GM12878 (cell line): ENCODE results near the gene TRIP4. TPM values are rescaled to one million over a fixed set of nuclear protein-coding genes. Genes with fewer than 3 reads are reported as not detected.

Source experiments
- ATAC-seq: fragments of 200-7000 bp; cut with Tn5 transposase; 3 replicates; pipeline ENCODE4 v1.9.1; 2020; ENCODE audit warnings: mild to moderate bottlenecking, moderate library complexity
- BruUV-seq: library from RNA; stranded (reverse); fragments of 400-500 nt; replicated peaks from 2 replicates; lab custom pipeline; 2021; lab: Mats Ljungman, UMichigan
- CTCF ChIA-PET: fragments of 300-600 bp; sonication (Branson Sonifier 250); formaldehyde crosslinking; extraction: SDS; loops from one replicate; lab custom pipeline; 2021; ENCODE audit warnings: inconsistent platforms; lab: Yijun Ruan, JAX
- POLR2A ChIA-PET: fragments of 350-600 bp; formaldehyde crosslinking; extraction: SDS; loops from one replicate; lab custom pipeline; 2021; ENCODE audit warnings: inconsistent platforms; lab: Charles Lee
- RAD21 ChIA-PET: fragments of 300-600 bp; sonication (Branson Sonifier 250); formaldehyde crosslinking; loops from one replicate; lab custom pipeline; 2023; ENCODE audit warnings: antibody characterized with exemption; ENCODE audit not compliant: unreplicated experiment; lab: Charles Lee
- SMC1A ChIA-PET: fragments of 300-600 bp; sonication (Branson Sonifier 250); formaldehyde crosslinking; loops from one replicate; lab custom pipeline; 2023; ENCODE audit not compliant: unreplicated experiment, uncharacterized antibody; lab: Charles Lee
- DNase-seq: peaks from one replicate; pipeline ENCODE4 v3.0.0-alpha.2; 2011; ENCODE audit warnings: low read depth, low spot score
- FAIRE-seq: peaks from 3 replicates; lab custom pipeline; 2011; peaks lifted over from hg19 to GRCh38; lab: Jason Lieb, UNC
- H2AFZ ChIP-seq: 2 replicates; pipeline ENCODE4 v1.6.0; 2011; ENCODE audit warnings: low read depth, low read length, control low read depth; ENCODE audit not compliant: control insufficient read depth
- H3K27ac ChIP-seq: 2 replicates; pipeline ENCODE4 v1.5.1; 2011; ENCODE audit warnings: control low read depth; ENCODE audit not compliant: control insufficient read depth, insufficient read depth
- H3K27me3 ChIP-seq, 2 experiments: replicated peaks in 1 of 2; 2 replicates each; pipeline versions ENCODE4 v1.6.0 to v1.6.1; 2011; ENCODE audit warnings: low read length in 1 of 2; ENCODE audit not compliant: control insufficient read depth in 2 of 2, insufficient read depth in 2 of 2
- H3K36me3 ChIP-seq, 2 experiments: 2 replicates each; pipeline ENCODE4 v1.5.1; 2011; ENCODE audit warnings: low read length in 1 of 2; ENCODE audit not compliant: control insufficient read depth in 2 of 2, insufficient read depth in 2 of 2
- H3K4me1 ChIP-seq: 2 replicates; pipeline ENCODE4 v1.6.1; 2011; ENCODE audit warnings: mild to moderate bottlenecking, low read length, moderate library complexity, mixed read lengths; ENCODE audit not compliant: control insufficient read depth, insufficient read depth
- H3K4me2 ChIP-seq: 2 replicates; pipeline ENCODE4 v1.6.0; 2011; ENCODE audit warnings: control low read depth; ENCODE audit not compliant: control insufficient read depth, insufficient read depth
- H3K4me3 ChIP-seq: fragments of 200-600 bp; sonication (generic); 2 replicates; pipeline ENCODE4 v1.5.1; 2016
- H3K79me2 ChIP-seq: 2 replicates; pipeline ENCODE4 v1.6.0; 2011; ENCODE audit warnings: low read length; ENCODE audit not compliant: control insufficient read depth, insufficient read depth
- H3K9ac ChIP-seq: 2 replicates; pipeline ENCODE4 v1.8.0; 2011; ENCODE audit warnings: low read length, control low read depth, mixed read lengths; ENCODE audit not compliant: control insufficient read depth, insufficient read depth
- H3K9me3 ChIP-seq: replicated peaks from 3 replicates; pipeline ENCODE4 v1.5.1; 2011; ENCODE audit warnings: mild to moderate bottlenecking, low read length; ENCODE audit not compliant: control insufficient read depth, insufficient read depth
- H4K20me1 ChIP-seq: 2 replicates; pipeline ENCODE4 v1.6.0; 2011; ENCODE audit not compliant: control insufficient read depth, insufficient read depth
- BMI1 ChIP-seq: fragments of 450-650 bp; IDR thresholded peaks from 2 replicates; pipeline ENCODE4 v1.6.1; 2016; ENCODE audit warnings: mild to moderate bottlenecking, moderate library complexity, borderline replicate concordance
- CBFB ChIP-seq: IDR thresholded peaks from 2 replicates; pipeline ENCODE4 v1.6.1; 2016; ENCODE audit warnings: antibody characterized with exemption, low read depth
- CBX5 ChIP-seq: sonication (generic); IDR thresholded peaks from 2 replicates; pipeline ENCODE4 v1.6.1; 2016; ENCODE audit warnings: low read depth, moderate library complexity, mild to moderate bottlenecking, inconsistent platforms
- GATAD2B ChIP-seq: fragments of 450-650 bp; conservative IDR thresholded peaks from 2 replicates; pipeline ENCODE4 v1.6.1; 2017; ENCODE audit warnings: low read depth, mild to moderate bottlenecking, moderate library complexity
- IKZF2 ChIP-seq, 2 experiments: fragments of 450-650 bp; IDR thresholded peaks; 2 replicates each; pipeline ENCODE4 v1.6.1; 2017; ENCODE audit warnings: mild to moderate bottlenecking in 2 of 2, moderate library complexity in 2 of 2
- MTA3 ChIP-seq: IDR thresholded peaks from 2 replicates; pipeline ENCODE4 v1.6.1; 2012; ENCODE audit warnings: low read length, inconsistent platforms, borderline replicate concordance
- NFIC ChIP-seq: IDR thresholded peaks from 2 replicates; pipeline ENCODE4 v1.6.1; 2012; ENCODE audit warnings: low read depth, mild to moderate bottlenecking, inconsistent platforms, low read length, moderate library complexity
- RCOR1 ChIP-seq: conservative IDR thresholded peaks from 2 replicates; pipeline ENCODE4 v1.6.1; 2012; ENCODE audit warnings: low read depth, low read length, improper control_type of control experiment
- TBL1XR1 ChIP-seq: IDR thresholded peaks from 2 replicates; pipeline ENCODE4 v1.6.1; 2012; ENCODE audit warnings: low read depth, low read length, improper control_type of control experiment
- TCF3 ChIP-seq: IDR thresholded peaks from 2 replicates; pipeline ENCODE4 v1.6.1; 2012; ENCODE audit warnings: low read depth, mild to moderate bottlenecking, low read length, borderline replicate concordance; ENCODE audit not compliant: insufficient read depth
- ZNF274 ChIP-seq: IDR thresholded peaks from one replicate; pipeline ENCODE4 v1.8.0; 2011; ENCODE audit not compliant: insufficient read length, insufficient read depth
- WGBS: methylation state at CpG from one replicate; pipeline ENCODE4 v1.1.6; 2016; ENCODE audit warnings: low lambda C conversion rate; ENCODE audit not compliant: insufficient replicate concordance, insufficient coverage; ENCODE audit errors: missing lambda C conversion rate; 5-methylcytosine and 5-hydroxymethylcytosine counted together
- in situ Hi-C: fragments of 300-500 bp; cut with MboI; formaldehyde crosslinking; loops from 9 replicates; pipeline ENCODE4 v1.14.3; 2018; ENCODE audit warnings: mixed read lengths
- intact Hi-C: fragments of 100-400 bp; cut with micrococcal nuclease; formaldehyde crosslinking; loops from one replicate; pipeline ENCODE4 v1.14.2; 2022; ENCODE audit not compliant: unreplicated experiment
- polyA plus RNA-seq, 11 experiments: library from polyadenylated mRNA; depleted of rRNA in 4 of 11; unstranded in 6 of 11; stranded (reverse) in 5 of 11; fragments of >200 nt; fragmentation: Nextera tagmentation in 4 of 11; fragmentation: Illumina TruSeq in 1 of 11; extraction: Ambion mirVana in 4 of 11; extraction: Trizol in 1 of 11; gene quantifications; 1 replicate in 1 of 11; 2 replicates in 10 of 11; pipeline versions ENCODE4 v1.2.1 to v1.2.3, GENCODE V29; 2011 to 2016; ENCODE audit warnings: inconsistent platforms in 2 of 11, missing spikeins in 2 of 11, low read depth in 1 of 11
- total RNA-seq, 4 experiments: library from RNA; depleted of rRNA in 3 of 4; stranded (reverse); fragments of >200 nt in 3 of 4; fragmentation: Illumina TruSeq in 1 of 4; extraction: Trizol in 1 of 4; gene quantifications; 2 replicates each; pipeline versions ENCODE4 v1.2.1 to v1.2.3, GENCODE V29; 2013 to 2021
- TF ChIP-seq, protein P1 (sequence below): IDR thresholded peaks from 2 replicates; pipeline ENCODE4 v1.6.1; 2011; ENCODE audit warnings: low read depth, mild to moderate bottlenecking, low read length, moderate library complexity, borderline replicate concordance; ENCODE audit errors: extremely low read depth
- TF ChIP-seq, protein P2 (sequence below): IDR thresholded peaks from 2 replicates; pipeline ENCODE4 v1.6.1; 2012; ENCODE audit warnings: low read depth, low read length, improper control_type of control experiment

The TRIP4 gene
- total and polyA plus RNA-seq, 10 of the 15 experiments (the other 5 are each of a cell fraction or from before 2014, with no cell fraction given) = 6.4 to 24.5 (median 20.0) TPM

DNA sequence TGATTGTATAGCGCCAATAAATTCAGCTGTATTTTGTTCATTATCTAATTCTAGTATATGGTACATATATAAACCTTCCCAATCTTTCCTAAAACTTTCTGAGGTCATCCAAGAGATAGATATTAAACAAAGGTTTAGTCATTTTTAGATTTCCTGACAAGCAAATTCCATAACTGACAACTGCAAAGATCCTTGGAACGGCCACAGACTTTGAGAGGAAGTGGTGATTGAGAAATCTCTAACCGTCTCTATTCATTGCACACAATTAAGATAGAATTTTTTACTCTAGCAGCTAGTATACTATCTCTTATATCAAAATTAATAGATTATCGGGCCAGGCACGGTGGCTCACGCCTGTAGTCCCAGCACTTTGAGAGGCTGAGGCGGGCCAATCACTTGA is 36.4 kb upstream of the TRIP4 start:
- DNase-seq (no peak), FAIRE-seq (no peak), ATAC-seq (no peak)
- H3K9me3 ChIP-seq = no peaks in the 10 kb centered on the region
- CTCF ChIA-PET = interaction anchor here (0.7 to 1.2 kb wide), 2 partner anchors 10 to 13 kb away, joined by 3 to 4 read pairs; no protein-coding TSS in a partner anchor
- SMC1A ChIA-PET = interaction anchor here (1.0 to 2.1 kb wide), 4 partner anchors 10 to 376 kb away, joined by 3 to 8 read pairs (median 4); no protein-coding TSS in a partner anchor
- POLR2A ChIA-PET = interaction anchor here (0.6 to 1.0 kb wide), 3 partner anchors 13 to 43 kb away, joined by 3 read pairs; partner anchors contain the start of gene TRIP4
- H3K4me1 ChIP-seq = peaks cover 3% of the 10 kb centered on the region; the same call in 1 of the 2 replicates
- H3K4me2 ChIP-seq = no peak overlapping the region
- peaks cover 42% of the 10 kb centered on the region for H3K79me2 ChIP-seq
- no peak overlapping the region for H3K27ac ChIP-seq
- no peaks in the 10 kb centered on the region; the same call in 1 of the 2 replicates for H4K20me1 ChIP-seq
- H3K4me3 ChIP-seq = no peak overlapping the region
- BruUV-seq = no TSS peak
- 93% methylated on average over 7 of the region's 7 CpGs for WGBS
- no peak overlapping the region for H3K9ac ChIP-seq
- no peak overlapping the region for H2AFZ ChIP-seq
- no peak for TF ChIP-seq NFIC
- no peak for TF ChIP-seq MTA3
- TF ChIP-seq GATAD2B = no peak
- TF ChIP-seq, protein P1, sequence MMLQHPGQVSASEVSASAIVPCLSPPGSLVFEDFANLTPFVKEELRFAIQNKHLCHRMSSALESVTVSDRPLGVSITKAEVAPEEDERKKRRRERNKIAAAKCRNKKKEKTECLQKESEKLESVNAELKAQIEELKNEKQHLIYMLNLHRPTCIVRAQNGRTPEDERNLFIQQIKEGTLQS = no peak
- TF ChIP-seq, protein P2, sequence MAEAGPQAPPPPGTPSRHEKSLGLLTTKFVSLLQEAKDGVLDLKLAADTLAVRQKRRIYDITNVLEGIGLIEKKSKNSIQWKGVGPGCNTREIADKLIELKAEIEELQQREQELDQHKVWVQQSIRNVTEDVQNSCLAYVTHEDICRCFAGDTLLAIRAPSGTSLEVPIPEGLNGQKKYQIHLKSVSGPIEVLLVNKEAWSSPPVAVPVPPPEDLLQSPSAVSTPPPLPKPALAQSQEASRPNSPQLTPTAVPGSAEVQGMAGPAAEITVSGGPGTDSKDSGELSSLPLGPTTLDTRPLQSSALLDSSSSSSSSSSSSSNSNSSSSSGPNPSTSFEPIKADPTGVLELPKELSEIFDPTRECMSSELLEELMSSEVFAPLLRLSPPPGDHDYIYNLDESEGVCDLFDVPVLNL = no peak
- no peak for TF ChIP-seq CBX5
- no peak for TF ChIP-seq RCOR1
- TF ChIP-seq TCF3 = no peak
- TF ChIP-seq TBL1XR1 = no peak
- no peak for TF ChIP-seq BMI1
- TF ChIP-seq CBFB = no peak
- TF ChIP-seq IKZF2 (IDR thresholded peaks at IDR 0.05) = no peak
- TF ChIP-seq ZNF274 = no peak
- in situ Hi-C loops = no loop called here
- intact Hi-C loops = no loop called here
- no peaks in the 10 kb centered on the region for H3K36me3 ChIP-seq
- H3K27me3 ChIP-seq = no peaks in the 10 kb centered on the region
- RAD21 ChIA-PET = interaction anchor here (1.5 kb wide), 1 partner anchor 36 kb away, joined by 4 read pairs; the partner anchor contains the start of gene TRIP4
